Type B pancreatic cell (in vitro differentiated cells): Measurements from ENCODE around the gene UTF1. TPM values are rescaled to one million over a fixed set of nuclear protein-coding genes. Genes with fewer than 3 reads are reported as not detected.
A peak's percentile ranks its signal among the peaks of the same experiment; 100 is the strongest.
"Not testable (repeated sequence)": the region's sequence is repeated elsewhere in the genome, so short reads cannot be mapped to it uniquely, and the experiment has no call there.

Source experiments
- DNase-seq: peaks from one replicate; pipeline ENCODE4 v3.0.0; 2021; ENCODE audit warnings: mixed read lengths; ENCODE audit not compliant: unreplicated experiment; ENCODE audit errors: extremely low spot score
- H3K27ac Mint-ChIP-seq: 2 replicates; pipeline ENCODE4 v1.8.0; 2021; ENCODE audit warnings: mild to moderate bottlenecking, mixed read lengths
- H3K27me3 Mint-ChIP-seq: 2 replicates; pipeline ENCODE4 v1.8.0; 2021; ENCODE audit warnings: mixed read lengths
- H3K36me3 Mint-ChIP-seq: 2 replicates; pipeline ENCODE4 v1.8.0; 2021; ENCODE audit warnings: mixed read lengths
- H3K4me1 Mint-ChIP-seq: one replicate; pipeline ENCODE4 v1.8.0; 2021; ENCODE audit warnings: mixed read lengths; ENCODE audit not compliant: unreplicated experiment
- H3K4me3 Mint-ChIP-seq: 2 replicates; pipeline ENCODE4 v1.8.0; 2021; ENCODE audit warnings: mild to moderate bottlenecking, mixed read lengths
- H3K9me3 Mint-ChIP-seq: 2 replicates; pipeline ENCODE4 v1.8.0; 2021; ENCODE audit warnings: mixed read lengths
- total RNA-seq: library from RNA; stranded (reverse); gene quantifications from 2 replicates; pipeline ENCODE4 v1.2.1, GENCODE V29; 2021; ENCODE audit warnings: low replicate concordance
- TF ChIP-seq, protein P1 (sequence below): fragments of 200-600 bp; sonication (generic); conservative IDR thresholded peaks from 2 replicates; pipeline ENCODE4 v1.5.0; 2021; ENCODE audit warnings: antibody characterized with exemption, mild to moderate bottlenecking

The UTF1 gene
- total RNA-seq, 1 donor from 2014 or later, result not detected

DNA sequence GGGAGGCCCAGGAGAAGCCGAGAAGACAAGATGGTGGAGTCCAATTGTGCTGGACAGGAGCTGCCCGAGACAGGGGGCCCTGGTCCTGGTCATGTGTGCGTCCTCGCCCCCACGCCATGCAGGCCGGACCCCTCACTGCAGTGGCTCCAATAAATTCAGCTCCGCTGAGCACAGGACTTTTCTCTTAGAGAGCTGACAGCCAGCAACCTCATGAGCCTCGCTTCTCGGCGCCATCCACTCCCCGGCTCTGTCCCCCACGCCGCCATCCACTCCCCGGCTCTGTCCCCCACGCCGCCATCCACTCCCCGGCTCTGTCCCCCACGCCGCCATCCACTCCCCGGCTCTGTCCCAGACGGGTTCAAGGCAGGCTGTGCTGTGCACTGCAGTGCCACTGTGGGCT lies 2.8 kb upstream of the UTF1 start:
- Mint-ChIP-seq H3K27ac (no peak overlapping the region), H3K4me3 (no peak overlapping the region), H3K36me3 (no peaks in the 10 kb centered on the region), H3K9me3 (no peaks in the 10 kb centered on the region), H3K27me3 (peaks cover 57% of the 10 kb centered on the region), H3K4me1 (no peaks in the 10 kb centered on the region)
- DNase-seq, result no peak
- TF ChIP-seq, protein P1, sequence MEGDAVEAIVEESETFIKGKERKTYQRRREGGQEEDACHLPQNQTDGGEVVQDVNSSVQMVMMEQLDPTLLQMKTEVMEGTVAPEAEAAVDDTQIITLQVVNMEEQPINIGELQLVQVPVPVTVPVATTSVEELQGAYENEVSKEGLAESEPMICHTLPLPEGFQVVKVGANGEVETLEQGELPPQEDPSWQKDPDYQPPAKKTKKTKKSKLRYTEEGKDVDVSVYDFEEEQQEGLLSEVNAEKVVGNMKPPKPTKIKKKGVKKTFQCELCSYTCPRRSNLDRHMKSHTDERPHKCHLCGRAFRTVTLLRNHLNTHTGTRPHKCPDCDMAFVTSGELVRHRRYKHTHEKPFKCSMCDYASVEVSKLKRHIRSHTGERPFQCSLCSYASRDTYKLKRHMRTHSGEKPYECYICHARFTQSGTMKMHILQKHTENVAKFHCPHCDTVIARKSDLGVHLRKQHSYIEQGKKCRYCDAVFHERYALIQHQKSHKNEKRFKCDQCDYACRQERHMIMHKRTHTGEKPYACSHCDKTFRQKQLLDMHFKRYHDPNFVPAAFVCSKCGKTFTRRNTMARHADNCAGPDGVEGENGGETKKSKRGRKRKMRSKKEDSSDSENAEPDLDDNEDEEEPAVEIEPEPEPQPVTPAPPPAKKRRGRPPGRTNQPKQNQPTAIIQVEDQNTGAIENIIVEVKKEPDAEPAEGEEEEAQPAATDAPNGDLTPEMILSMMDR, result no peak

DNA sequence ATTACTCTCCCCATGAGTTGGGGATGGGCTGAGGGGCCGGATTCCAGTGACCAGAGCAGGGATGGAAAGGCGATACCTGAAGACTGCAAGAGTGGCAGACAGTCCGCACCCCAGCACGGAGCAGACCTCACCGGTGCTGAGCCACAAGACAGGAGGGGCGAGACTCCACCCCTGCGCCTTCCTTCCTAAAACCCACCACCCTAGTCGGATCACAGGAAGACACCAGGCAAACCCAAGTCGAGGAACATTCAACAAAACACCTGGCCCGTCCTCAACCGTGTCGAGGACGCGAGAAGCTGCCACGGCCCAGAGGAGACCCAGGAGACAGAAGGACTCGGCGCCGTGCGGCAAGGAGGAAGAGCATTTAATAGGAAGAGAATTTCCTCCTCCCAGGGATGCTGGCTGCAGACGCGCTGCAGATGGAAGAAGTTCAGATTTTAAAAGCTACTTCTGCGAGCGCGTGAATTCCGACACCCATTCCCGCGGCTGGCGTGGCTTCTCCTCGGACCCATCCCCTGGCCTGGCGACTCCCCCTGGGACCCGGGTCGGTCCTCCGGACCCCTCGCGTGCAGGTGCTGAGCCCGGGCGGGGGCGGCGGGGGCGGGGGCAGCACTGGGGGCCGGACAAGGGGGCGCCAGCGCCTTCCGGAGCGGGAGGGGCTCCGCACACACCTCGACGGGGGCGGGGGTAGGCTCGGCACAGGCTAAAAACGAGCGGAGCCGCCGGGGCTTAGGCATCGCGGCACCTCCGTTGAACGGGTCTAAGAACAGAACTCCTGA lies 563 bp upstream of the UTF1 start:
- TF ChIP-seq, protein P1, result no peak
- Mint-ChIP-seq H3K36me3 (no peaks in the 10 kb centered on the region), H3K27me3 (peaks cover 71% of the 10 kb centered on the region), H3K4me3 (peak overlapping the region; percentile 9), H3K9me3 (no peaks in the 10 kb centered on the region), H3K4me1 (no peaks in the 10 kb centered on the region), H3K27ac (no peak overlapping the region)
- DNase-seq, result no peak

DNA sequence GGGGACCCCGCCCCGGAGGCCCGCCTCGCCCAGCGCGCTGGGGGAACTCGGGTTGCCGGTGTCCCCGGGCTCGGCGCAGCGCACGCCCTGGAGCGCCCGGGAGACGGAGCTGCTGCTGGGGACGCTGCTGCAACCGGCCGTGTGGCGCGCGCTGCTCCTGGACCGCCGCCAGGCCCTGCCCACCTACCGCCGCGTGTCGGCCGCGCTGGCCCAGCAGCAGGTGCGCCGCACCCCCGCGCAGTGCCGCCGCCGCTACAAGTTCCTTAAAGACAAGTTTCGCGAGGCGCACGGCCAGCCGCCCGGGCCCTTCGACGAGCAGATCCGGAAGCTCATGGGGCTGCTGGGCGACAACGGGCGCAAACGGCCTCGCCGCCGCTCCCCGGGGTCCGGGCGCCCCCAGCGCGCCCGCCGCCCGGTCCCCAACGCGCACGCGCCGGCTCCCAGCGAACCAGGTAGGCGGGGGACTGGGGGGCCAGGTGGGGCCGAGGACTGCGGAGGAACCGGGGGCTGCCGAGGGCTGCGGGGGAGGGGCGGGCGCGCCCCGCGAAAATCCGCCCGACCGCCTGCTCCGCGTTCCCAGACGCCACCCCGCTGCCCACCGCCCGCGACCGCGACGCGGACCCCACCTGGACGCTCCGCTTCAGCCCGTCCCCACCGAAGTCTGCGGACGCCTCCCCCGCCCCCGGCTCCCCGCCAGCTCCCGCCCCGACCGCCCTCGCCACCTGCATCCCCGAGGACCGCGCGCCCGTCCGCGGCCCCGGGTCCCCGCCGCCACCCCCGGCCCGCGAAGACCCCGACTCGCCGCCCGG lies 574 bp downstream of the UTF1 start:
- Mint-ChIP-seq H3K27me3 (peaks cover 76% of the 10 kb centered on the region), H3K4me1 (no peaks in the 10 kb centered on the region), H3K4me3 (no peak overlapping the region), H3K36me3 (no peaks in the 10 kb centered on the region), H3K27ac (no peak overlapping the region), H3K9me3 (no peaks in the 10 kb centered on the region)
- TF ChIP-seq, protein P1, result no peak
- DNase-seq, result no peak

DNA sequence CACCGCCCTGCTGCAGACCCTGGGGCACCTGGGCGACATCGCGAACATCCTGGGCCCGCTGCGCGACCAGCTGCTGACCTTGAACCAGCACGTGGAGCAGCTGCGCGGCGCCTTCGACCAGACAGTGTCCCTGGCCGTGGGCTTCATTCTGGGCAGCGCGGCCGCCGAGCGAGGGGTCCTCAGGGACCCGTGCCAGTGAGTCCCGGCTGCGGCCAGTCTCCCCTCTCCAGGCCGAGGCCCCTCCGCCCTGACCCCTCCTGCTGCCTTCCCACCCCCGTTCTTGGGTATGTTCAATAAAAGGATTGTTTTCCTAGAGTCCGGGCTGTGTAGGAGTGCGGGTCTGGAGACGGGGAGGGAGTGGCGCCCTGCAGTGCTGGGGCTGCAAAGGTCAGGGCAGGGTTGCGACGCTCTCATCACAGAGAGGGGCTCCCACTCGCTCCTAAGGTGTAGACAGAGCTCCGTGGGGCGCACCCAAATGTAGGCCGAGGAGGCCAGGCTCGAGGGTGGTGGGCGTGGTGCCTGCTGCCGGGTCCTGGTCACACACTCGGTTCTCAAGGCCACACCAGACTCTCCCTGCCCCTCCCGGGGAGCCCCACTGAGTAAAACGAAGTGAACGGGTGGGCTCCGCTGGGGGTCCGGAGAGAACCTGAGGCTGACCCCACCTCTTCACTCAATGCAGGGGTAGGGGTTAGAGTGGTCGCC lies 1.4 kb downstream of the UTF1 start:
- TF ChIP-seq, protein P1, result no peak
- H3K9me3 Mint-ChIP-seq, result no peaks in the 10 kb centered on the region
- H3K27me3 Mint-ChIP-seq, result peaks cover 75% of the 10 kb centered on the region
- no peak for DNase-seq
- no peaks in the 10 kb centered on the region for H3K36me3 Mint-ChIP-seq
- no peak overlapping the region for H3K27ac Mint-ChIP-seq
- H3K4me3 Mint-ChIP-seq, result peak overlapping the region; percentile 31
- H3K4me1 Mint-ChIP-seq, result no peaks in the 10 kb centered on the region

DNA sequence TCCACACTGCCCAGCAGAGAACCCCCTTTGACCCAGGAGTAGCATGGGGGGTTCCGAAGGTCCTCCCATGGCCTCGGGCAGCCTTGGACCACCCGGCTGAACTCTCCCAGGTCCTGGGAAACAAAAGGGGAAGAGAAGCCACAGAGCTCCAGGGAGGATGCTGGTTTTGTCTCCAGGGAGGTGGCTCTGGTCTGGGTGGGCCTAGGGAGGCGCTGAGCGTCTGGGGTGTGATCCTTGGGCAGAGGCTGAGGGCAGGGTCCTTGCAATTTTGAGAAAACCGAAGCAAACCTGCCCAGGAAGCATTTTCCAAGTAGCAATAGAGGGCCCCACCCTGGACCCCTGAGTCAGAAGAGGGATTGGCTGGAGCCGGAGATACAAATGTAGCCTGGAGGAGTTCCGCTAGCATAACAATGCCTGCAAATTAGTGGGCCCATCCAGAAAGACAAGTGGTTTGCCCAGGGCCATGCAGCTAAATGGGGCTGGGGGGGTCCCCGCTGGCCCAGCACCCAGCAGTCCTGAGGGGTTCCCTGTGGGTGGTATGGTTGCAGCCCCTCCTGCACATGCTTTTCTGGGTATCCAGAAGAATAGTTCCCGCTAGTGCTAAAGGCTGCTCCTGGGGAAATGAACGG lies 2.0 kb downstream of the UTF1 start:
- TF ChIP-seq, protein P1, result no peak
- no peak for DNase-seq
- Mint-ChIP-seq H3K4me1 (no peaks in the 10 kb centered on the region), H3K4me3 (peak overlapping the region; percentile 62), H3K36me3 (no peaks in the 10 kb centered on the region), H3K9me3 (no peaks in the 10 kb centered on the region), H3K27me3 (peaks cover 68% of the 10 kb centered on the region), H3K27ac (no peak overlapping the region)

DNA sequence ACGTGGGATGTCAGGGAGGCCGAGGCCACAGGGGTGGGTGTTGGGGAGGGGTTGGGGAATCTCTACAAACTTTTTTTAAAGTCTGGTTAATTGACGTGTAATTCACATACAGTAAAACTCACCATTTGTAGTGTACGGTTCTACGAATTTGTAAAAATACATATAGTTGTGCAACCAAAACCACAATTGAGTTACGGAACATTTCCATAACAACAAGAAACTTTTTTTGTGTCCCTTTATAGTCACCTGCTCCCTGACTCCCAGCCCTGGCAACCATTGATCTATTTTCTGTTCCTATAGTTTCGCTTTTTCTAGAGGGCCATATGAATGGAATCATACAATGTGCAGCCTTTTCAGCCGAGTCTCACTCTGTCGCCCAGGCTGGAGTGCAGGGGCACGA lies 4.8 kb downstream of the UTF1 start:
- not testable (repeated sequence) for H3K9me3 Mint-ChIP-seq, H3K4me3 Mint-ChIP-seq, H3K27ac Mint-ChIP-seq, H3K36me3 Mint-ChIP-seq, DNase-seq, H3K4me1 Mint-ChIP-seq
- peaks cover 62% of the 10 kb centered on the region for H3K27me3 Mint-ChIP-seq
